WI38 (cell line): ENCODE measurements around the gene CSNK1G1.

Source experiments
- H3K4me3 ChIP-seq: 2 replicates; pipeline ENCODE4 v1.5.1; 2011; ENCODE audit warnings: low read depth, mild to moderate bottlenecking, control low read depth, low read length
- TF ChIP-seq, protein P1 (sequence below): IDR thresholded peaks from 2 replicates; pipeline ENCODE4 v1.5.1; 2012; ENCODE audit warnings: low read depth, mild to moderate bottlenecking, control low read depth, low read length

CSNK1G1 gene

DNA sequence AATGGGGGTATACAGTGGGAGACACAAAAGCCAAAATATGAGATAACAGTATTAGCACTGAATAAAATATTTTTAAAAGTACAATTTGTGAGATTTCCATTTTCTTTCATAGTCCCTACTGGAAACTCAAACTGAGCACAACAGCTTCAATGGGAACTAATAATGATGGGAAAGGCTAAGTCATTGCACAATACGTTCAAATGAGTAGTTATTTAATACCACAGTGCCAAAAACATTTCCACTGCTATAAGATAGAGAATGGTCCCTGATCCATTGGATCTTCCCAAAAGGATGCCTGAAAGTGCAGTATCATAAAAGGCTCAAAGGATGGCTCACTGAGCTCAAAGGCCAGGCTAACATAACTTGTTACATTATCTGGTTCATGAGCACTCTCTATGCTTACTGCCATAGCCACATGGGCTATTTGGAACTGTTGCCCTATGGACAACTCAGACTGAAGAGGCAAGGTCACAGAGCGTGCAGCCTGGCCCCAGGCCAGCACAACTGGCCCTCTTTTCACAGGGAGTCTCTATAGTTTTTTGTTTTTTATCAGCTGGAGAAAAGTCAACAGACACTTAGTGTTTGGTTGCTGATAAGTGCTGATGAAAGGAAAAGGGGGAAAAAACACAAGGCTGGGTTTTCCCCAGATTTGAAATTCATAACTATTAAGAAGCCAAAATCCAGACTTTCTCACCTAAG, 139.1 kb downstream of the CSNK1G1 start:
- TF ChIP-seq, protein P1, sequence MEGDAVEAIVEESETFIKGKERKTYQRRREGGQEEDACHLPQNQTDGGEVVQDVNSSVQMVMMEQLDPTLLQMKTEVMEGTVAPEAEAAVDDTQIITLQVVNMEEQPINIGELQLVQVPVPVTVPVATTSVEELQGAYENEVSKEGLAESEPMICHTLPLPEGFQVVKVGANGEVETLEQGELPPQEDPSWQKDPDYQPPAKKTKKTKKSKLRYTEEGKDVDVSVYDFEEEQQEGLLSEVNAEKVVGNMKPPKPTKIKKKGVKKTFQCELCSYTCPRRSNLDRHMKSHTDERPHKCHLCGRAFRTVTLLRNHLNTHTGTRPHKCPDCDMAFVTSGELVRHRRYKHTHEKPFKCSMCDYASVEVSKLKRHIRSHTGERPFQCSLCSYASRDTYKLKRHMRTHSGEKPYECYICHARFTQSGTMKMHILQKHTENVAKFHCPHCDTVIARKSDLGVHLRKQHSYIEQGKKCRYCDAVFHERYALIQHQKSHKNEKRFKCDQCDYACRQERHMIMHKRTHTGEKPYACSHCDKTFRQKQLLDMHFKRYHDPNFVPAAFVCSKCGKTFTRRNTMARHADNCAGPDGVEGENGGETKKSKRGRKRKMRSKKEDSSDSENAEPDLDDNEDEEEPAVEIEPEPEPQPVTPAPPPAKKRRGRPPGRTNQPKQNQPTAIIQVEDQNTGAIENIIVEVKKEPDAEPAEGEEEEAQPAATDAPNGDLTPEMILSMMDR: no peak
- H3K4me3 ChIP-seq: no peak overlapping the region

GRCh38 chr15:64216196-64216595, 139.8 kb downstream of the CSNK1G1 start:
- no peak overlapping the region for H3K4me3 ChIP-seq
- TF ChIP-seq, protein P1: no peak

DNA sequence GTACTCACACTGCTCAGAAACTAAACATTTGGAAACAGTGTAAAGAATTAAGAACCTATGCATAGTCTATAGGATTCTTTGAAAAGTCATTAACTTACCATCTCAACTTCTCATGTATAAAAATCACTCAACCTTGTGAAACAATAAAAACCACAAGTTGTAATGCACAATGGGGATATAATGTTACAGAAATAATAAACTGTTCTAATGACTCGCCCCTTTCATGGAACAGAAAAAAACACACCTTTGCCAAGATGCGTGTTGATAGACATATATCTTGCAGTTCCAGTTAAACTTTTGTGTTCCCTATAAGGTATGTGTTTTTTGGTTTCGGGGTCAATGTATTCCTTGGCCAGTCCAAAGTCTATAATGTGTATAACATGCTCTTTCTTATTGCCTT, 142.3 kb downstream of the CSNK1G1 start:
- TF ChIP-seq, protein P1: no peak
- H3K4me3 ChIP-seq: no peak overlapping the region

GRCh38 chr15:64211696-64212095, 144.3 kb downstream of the CSNK1G1 start:
- no peak overlapping the region for H3K4me3 ChIP-seq
- TF ChIP-seq, protein P1: no peak

GRCh38 chr15:64210371-64210770, 145.6 kb downstream of the CSNK1G1 start:
- TF ChIP-seq, protein P1: no peak
- H3K4me3 ChIP-seq: no peak overlapping the region

DNA sequence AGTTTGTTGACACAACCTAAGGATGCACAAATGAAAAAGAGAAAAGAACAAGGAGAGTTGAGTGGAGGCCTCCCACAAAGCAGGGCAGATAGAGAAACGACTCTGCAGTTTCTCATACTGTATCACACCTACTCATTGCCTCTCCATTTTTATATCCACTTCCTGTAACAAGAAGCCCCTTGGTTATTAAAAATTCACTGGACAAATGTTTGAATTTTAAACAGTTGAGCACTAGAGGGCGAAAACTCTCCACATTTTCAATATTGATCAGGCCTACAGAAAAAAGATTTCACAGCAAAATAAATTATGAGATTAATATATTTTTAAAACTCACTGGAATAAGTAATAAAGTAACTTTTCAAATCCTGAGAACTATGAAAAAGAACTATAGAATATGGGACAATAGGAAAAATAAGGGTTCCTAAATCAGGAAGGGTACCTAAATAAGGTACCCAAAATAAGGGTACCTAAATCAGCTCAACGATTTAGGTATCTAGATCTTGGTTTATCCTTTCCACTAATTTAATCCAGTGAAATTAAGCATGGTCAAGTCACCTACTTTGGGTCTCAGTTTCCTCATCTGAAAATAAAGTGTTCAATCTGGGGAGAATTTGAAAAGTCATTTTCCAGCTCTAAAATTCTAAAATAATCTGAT, 146.2 kb downstream of the CSNK1G1 start:
- TF ChIP-seq, protein P1: no peak; the same call in 1 of the 2 replicates
- H3K4me3 ChIP-seq: no peak overlapping the region

DNA sequence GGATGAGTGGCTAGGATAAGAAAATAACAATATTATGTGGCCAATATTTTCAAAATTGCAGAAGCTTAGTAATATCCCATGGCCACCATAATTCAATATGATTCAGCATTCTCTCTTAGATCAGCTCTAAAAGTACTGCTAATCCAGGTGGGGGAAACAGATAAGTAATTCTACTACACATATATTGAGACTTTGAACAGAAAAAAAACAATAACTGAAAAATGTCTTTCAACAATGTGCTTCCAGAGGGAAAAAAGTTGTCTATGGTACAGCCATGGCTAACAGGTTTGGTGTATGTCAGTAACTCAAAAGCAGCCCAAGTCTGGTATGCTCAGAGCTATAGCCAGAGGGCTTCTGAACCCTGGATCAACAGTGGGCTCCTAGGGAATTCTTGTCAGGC, 150.8 kb downstream of the CSNK1G1 start:
- H3K4me3 ChIP-seq: no peak overlapping the region
- TF ChIP-seq, protein P1: no peak
